ENCODE measurements around the gene GPR132. TPM values are rescaled to one million over a fixed set of nuclear protein-coding genes. Genes with fewer than 3 reads are reported as not detected.
A peak's percentile ranks its signal among the peaks of the same experiment; 100 is the strongest.
"Not testable (repeated sequence)": the region's sequence is repeated elsewhere in the genome, so short reads cannot be mapped to it uniquely, and the experiment has no call there.

Gene GPR132
- total RNA-seq, 2 donors from 2014 or later: 38.2 to 49.6 TPM

DNA sequence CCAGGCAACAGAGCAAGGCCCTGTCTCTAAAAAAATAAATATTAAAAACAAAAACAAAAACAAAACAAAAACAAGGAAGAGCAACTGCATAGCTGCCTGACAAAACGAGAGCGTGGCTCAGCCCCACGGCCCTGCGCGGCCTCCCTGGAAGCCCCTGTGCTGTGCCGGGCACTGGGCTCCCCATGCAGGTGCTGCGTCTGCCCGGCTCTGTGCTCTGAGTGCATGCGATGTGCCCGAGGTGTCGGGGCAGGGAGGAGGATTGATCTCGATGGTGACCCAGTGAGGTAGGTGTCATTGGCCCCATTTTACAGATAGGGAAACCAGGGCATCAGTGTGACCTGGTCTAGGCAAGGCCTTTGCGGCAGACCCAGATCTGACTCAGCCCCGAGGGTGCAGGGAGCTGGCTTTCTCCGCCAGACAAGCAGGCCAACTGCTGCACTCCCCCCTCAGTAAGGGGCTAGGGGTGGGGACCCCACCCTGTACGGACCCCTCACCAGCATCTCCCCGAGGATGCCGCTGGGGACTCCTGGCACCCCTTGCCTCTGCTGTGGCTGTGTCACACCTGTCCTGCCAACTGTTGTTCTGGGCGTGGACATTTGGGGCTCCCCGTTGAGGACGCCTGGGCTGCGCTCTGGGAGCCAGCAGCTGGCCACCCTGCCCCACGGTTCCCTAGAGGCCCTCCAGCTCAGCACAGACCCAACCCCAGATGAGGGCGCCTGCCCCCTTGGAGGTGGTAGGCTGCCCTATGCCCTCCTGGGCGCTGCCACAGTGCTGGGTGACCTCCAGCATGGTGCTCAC, 15.3 kb downstream of the GPR132 start:
- Mint-ChIP-seq H3K27me3 (ENCODE audit: low read depth) (peaks cover 2% of the 10 kb centered on the region), H3K27ac (no peak overlapping the region), H3K9me3 (no peaks in the 10 kb centered on the region), H3K36me3 (ENCODE audit: insufficient read depth in 2 of 2) (peaks cover 10 to 13% of the 10 kb centered on the region in 2 donors), H3K4me3 (no peak overlapping the region), H3K4me1 (ENCODE audit: low read depth) (peaks cover 13% of the 10 kb centered on the region)
- DNase-seq (no peak), ATAC-seq (replicated peaks in 1 of 2) (no peak)

DNA sequence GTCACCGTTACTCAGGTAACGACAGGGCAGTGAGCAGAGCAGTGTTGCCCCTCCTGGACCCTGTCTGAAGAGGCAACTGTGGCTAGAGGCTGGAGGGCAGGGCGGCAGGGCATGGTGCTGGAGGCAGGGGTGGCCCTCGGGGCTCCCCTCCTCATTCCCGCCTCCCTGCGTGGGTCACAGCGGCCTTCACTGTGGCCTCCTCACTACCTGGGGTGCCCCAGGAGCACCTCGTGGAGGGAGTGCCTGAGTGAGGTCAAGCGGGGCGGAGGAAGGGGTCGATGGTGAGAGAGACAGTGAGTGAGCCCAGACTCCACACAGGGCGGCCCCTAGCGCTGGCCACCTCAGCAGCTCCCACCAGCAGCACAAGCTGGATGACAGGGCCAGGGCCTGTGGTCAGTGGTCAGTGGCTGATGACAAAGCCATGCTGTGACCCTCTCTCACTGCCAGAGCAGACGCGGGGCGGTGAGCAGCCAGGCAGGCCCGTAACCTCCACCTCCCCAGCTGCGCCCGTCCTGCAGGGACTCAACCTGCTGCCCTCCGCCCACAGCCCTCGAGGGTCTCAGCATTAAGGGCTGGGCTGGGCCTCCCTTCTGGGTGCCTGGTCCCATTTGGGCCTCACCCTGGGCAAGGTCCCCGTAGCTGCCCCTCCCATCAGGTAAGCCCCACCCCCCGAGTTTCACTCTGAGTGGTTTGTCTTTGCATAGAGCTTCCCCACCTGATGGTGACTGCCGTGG, 17.8 kb downstream of the GPR132 start:
- H3K4me3 Mint-ChIP-seq: no peak overlapping the region
- peaks cover 17% of the 10 kb centered on the region for H3K27me3 Mint-ChIP-seq (ENCODE audit: low read depth)
- peaks cover 21% of the 10 kb centered on the region for H3K4me1 Mint-ChIP-seq (ENCODE audit: low read depth)
- H3K9me3 Mint-ChIP-seq: no peaks in the 10 kb centered on the region
- ATAC-seq (replicated peaks in 1 of 2) (peak; percentile 9 to 10), DNase-seq (peak in 1 of 2 donors; percentile 48)
- peaks cover 7 to 13% of the 10 kb centered on the region in 2 donors for H3K36me3 Mint-ChIP-seq (ENCODE audit: insufficient read depth in 2 of 2)
- H3K27ac Mint-ChIP-seq: no peak overlapping the region

DNA sequence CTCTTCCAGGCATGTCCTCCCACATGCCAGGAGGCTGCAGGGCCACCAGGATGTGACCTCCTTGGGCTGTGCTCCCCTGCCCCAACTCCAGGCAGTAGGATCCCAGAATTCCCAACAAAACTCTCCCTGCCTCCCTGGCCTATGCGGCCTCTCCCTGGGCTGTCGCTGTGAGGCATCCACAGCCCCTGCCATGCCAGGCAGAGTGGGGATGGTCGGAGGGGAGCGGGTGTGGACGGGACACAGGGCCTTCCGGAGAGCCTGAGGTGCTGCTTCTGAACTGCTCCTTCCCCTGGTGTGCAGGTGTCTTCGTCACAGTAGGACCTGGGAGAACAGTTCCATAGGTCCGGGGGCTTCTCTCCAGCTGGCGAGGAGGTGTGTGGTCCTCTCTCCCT, 18.3 kb downstream of the GPR132 start:
- ATAC-seq (replicated peaks in 1 of 2): no peak
- H3K9me3 Mint-ChIP-seq: no peaks in the 10 kb centered on the region
- H3K27me3 Mint-ChIP-seq (ENCODE audit: low read depth): peaks cover 17% of the 10 kb centered on the region
- no peak for DNase-seq
- H3K27ac Mint-ChIP-seq: no peak overlapping the region
- H3K4me3 Mint-ChIP-seq: no peak overlapping the region
- peaks cover 21% of the 10 kb centered on the region for H3K4me1 Mint-ChIP-seq (ENCODE audit: low read depth)
- H3K36me3 Mint-ChIP-seq (ENCODE audit: insufficient read depth in 2 of 2): peaks cover 7 to 13% of the 10 kb centered on the region in 2 donors

DNA sequence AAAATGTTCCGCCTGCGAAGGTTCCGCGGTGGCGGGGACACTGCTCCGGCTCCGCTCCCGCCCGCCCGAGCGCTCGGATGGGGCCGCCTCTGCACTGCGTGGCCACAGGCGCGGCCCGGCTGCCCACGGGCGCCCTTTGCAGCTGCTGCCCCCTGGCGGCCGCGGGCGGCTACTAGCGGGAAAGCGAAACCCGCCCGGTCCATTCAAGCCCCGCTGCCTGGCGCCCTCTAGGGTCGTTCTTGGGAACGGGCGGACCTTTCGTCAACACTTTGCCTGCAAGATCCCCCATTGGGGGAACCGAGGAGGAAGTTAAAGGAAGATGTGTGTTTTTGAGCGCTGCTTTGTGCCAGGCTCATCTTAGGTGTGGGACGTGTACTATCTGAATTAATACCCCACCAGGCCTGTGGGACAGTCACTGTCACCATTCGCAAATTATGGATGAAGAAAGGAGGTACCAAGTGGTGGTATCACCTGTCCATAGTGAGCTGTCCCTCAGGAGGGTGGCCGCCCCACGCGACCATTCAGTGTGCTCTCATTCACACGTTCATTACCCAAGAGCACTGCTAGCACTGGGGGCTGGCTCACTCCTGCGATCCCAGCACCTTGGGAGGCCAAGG, 19.4 kb downstream of the GPR132 start:
- Mint-ChIP-seq H3K27ac (peak overlapping the region; percentile 8), H3K4me1 (ENCODE audit: low read depth) (peaks cover 21% of the 10 kb centered on the region), H3K27me3 (ENCODE audit: low read depth) (peaks cover 17% of the 10 kb centered on the region), H3K9me3 (no peaks in the 10 kb centered on the region), H3K36me3 (ENCODE audit: insufficient read depth in 2 of 2) (peaks cover 0 to 7% of the 10 kb centered on the region in 2 donors), H3K4me3 (peak overlapping the region in 1 of 2 donors; percentile 17)
- DNase-seq (peak; percentile 92 to 97), ATAC-seq (replicated peaks in 1 of 2) (peak; percentile 88)

DNA sequence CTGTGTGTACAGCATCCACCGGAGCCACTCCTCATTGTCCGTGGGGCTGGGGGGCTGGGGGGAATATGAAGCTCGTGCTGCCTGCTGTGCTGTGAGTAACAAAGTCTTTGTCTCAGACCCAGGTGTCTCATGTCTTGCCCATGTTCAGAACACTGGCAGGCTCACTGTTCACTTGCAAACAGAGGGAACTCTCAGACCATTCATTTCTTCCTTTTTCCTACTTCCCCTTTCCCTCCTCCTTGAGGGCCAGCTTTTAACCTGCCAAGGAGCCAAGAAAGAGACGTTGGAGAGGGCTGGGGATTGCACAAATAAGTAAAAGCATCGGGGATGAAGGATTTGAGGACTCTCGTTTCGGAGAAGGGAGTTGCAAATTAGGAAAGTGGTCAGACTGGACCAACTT, 21.6 kb downstream of the GPR132 start:
- H3K27ac Mint-ChIP-seq: peak overlapping the region; percentile 30
- H3K9me3 Mint-ChIP-seq: no peaks in the 10 kb centered on the region
- DNase-seq (no peak), ATAC-seq (replicated peaks in 1 of 2) (no peak)
- no peak overlapping the region for H3K4me3 Mint-ChIP-seq
- peaks cover 17% of the 10 kb centered on the region for H3K27me3 Mint-ChIP-seq (ENCODE audit: low read depth)
- peaks cover 21% of the 10 kb centered on the region for H3K4me1 Mint-ChIP-seq (ENCODE audit: low read depth)
- H3K36me3 Mint-ChIP-seq (ENCODE audit: insufficient read depth in 2 of 2): peaks cover 0 to 3% of the 10 kb centered on the region in 2 donors

DNA sequence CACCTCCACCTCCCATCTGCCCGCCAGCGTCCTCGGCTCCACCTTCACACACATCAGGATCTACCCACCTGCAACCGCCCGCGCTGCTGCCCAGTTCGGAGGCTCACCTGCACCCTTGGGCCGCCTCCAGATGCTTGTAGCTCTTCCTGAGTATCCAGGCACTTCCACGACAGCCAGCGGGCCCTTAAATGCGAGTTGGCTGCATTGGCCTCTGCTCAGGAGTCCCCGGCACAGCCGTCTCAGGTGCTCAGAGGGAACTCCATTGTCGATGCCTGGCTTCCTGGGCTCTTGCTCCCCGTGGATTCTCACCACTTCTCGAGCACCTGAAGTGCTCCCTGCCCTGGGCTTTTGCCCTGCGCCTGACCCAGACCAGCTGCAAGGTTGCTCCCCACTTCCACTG, 22.4 kb downstream of the GPR132 start:
- ATAC-seq (replicated peaks in 1 of 2) (no peak), DNase-seq (no peak)
- H3K36me3 Mint-ChIP-seq (ENCODE audit: insufficient read depth in 2 of 2): no peaks in the 10 kb centered on the region
- H3K4me1 Mint-ChIP-seq (ENCODE audit: low read depth): peaks cover 21% of the 10 kb centered on the region
- no peaks in the 10 kb centered on the region for H3K9me3 Mint-ChIP-seq
- H3K4me3 Mint-ChIP-seq: no peak overlapping the region
- no peak overlapping the region for H3K27ac Mint-ChIP-seq
- peaks cover 17% of the 10 kb centered on the region for H3K27me3 Mint-ChIP-seq (ENCODE audit: low read depth)

DNA sequence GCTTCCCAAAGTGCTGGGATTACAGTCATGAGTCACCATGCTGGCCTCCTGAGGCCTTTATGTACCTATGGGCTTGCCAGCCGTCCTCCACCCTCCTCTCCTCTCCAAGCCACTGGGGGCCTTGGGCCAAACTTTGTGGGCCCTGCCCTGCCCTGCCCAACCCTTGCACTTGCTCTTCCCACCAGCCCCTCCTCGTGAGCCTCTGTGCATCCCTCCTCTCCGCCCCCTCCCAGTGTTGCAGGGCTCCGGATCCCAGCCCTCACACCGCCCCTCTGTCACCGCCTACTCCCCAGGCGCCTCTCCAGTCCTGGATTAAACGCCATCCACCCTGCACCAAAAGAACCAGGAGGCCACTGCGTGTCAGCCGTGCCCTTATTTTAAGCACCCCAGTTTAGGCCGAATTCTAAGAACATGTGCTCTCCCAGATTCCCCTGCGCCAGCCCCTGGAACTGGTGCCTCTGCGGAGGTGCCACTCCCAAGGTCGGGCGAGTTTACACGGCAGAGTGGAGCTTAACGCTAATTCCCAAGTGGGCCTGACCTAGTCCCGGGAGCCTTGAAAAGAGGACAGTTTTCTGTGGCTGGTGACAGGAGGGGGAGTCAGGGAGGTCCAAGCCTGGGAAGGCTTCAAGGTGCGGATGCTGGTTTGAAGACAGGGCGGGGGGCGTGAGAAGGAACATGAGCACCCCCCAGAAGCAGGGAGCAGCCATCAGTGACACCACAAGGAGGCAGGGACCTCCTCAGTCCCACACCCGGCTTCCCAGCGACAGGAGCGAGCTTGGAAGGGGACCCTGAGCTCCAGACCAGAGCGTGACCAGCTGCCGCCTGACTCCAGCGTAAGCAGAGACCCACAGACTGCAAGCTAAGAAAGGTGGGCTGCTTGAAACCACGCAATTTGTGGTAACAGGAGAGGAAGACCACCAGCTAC, 23.1 kb downstream of the GPR132 start:
- Mint-ChIP-seq H3K4me3 (no peak overlapping the region), H3K4me1 (ENCODE audit: low read depth) (peaks cover 21% of the 10 kb centered on the region), H3K27ac (no peak overlapping the region), H3K36me3 (ENCODE audit: insufficient read depth in 2 of 2) (no peaks in the 10 kb centered on the region), H3K27me3 (ENCODE audit: low read depth) (peaks cover 17% of the 10 kb centered on the region), H3K9me3 (no peaks in the 10 kb centered on the region)
- no peak for ATAC-seq (replicated peaks in 1 of 2)
- no peak for DNase-seq

DNA sequence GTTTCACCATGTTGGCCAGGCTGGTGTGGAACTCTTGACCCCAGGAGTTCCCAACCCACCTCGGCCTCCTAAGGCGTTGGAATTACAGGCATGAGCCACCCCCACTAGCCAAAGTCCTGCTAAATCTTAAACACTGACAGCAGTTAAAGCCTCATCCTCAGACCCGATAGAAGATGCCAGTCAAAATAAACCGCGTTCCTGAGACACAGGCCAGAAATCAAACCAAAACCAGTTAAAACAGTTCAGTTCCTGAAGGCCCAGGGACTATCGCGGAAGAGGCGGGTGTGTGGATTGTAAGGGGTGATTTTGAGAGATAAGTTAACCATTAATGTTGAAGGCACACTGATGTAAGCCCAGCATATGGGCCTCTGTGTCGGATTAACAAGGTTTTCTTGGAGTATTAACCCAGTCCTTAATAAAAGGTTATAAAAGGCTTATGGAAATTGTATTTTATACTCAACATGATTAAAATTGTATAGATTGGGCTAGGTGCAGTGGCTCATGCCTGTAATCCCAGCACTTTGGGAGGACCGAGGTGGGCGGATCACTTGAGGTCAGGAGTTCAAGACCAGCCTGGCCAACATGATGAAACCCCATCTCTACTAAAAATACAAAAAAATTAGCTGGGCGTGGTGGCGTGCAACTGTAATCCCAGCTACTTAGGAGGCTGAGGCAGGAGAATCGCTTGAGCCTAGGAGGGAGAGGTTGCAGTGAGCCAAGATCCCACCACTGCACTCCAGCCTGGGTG, 25.6 kb downstream of the GPR132 start:
- ATAC-seq (replicated peaks in 1 of 2) (no peak), DNase-seq (no peak)
- H3K27ac Mint-ChIP-seq: no peak overlapping the region
- peaks cover 12% of the 10 kb centered on the region for H3K27me3 Mint-ChIP-seq (ENCODE audit: low read depth)
- H3K36me3 Mint-ChIP-seq (ENCODE audit: insufficient read depth in 2 of 2): no peaks in the 10 kb centered on the region
- H3K4me3 Mint-ChIP-seq: no peak overlapping the region
- H3K4me1 Mint-ChIP-seq (ENCODE audit: low read depth): peaks cover 5% of the 10 kb centered on the region
- no peaks in the 10 kb centered on the region for H3K9me3 Mint-ChIP-seq

DNA sequence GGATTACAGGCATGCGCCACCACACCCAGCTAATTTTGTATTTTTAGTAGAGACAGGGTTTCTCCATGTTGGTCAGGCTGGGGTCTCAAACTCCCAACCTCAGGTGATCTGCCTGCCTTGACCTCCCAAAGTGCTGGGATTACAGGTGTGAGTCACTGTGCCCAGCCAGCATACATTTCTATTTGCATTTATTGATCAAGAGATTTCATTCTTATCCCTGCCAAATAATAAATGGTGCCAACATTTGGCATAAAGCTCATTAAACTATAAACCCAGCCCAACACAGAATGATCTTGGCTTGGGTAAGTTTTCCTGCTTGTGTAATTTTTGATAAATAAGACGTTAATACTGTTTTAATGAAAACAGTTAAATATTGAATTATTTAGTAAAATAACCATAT, 29.6 kb downstream of the GPR132 start:
- not testable (repeated sequence) for H3K9me3 Mint-ChIP-seq; H3K27me3 Mint-ChIP-seq (ENCODE audit: low read depth); ATAC-seq (replicated peaks in 1 of 2); H3K27ac Mint-ChIP-seq; H3K36me3 Mint-ChIP-seq (ENCODE audit: insufficient read depth in 2 of 2); DNase-seq; H3K4me3 Mint-ChIP-seq
- H3K4me1 Mint-ChIP-seq (ENCODE audit: low read depth): peaks cover 14% of the 10 kb centered on the region

DNA sequence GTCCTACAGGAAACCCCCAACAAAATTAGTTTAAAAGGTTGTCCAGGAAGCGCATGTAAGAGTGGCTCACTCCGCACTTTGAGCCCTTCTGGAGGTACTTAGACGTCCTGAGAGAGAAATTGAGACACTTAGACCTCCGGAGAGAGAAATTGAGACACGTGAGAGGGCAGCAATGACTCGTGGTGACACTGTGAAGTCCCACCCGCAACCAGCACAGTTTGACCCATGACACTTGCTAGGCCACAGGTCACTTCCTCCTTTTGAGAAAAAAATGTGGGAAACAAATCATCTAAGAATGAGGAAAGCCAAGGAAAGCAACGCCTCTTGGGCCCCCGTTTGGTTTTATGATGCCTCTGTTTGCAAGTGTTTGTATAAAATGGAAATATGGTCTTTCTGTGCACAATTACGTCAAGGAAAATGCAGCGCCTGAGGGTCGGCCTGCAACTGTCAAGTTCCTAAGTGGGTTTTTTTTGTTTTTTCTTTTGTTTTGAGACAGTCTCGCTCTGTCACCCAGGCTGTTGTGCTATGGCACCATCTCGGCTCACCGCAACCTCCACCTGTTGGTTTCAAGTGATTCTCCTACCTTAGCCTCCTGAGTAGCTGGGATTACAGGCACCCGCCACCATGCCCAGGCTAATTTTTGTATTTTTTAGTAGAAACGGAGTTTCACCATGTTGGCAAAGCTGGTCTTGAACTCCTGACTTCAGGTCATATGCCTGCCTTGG, 30.8 kb downstream of the GPR132 start:
- no peak for ATAC-seq (replicated peaks in 1 of 2)
- Mint-ChIP-seq H3K4me3 (no peak overlapping the region), H3K9me3 (peaks cover 0 to 2% of the 10 kb centered on the region in 2 donors), H3K36me3 (ENCODE audit: insufficient read depth in 2 of 2) (peaks cover 2% of the 10 kb centered on the region in 2 donors), H3K4me1 (ENCODE audit: low read depth) (peaks cover 14% of the 10 kb centered on the region), H3K27me3 (ENCODE audit: low read depth) (peaks cover 10% of the 10 kb centered on the region), H3K27ac (no peak overlapping the region)
- no peak for DNase-seq

DNA sequence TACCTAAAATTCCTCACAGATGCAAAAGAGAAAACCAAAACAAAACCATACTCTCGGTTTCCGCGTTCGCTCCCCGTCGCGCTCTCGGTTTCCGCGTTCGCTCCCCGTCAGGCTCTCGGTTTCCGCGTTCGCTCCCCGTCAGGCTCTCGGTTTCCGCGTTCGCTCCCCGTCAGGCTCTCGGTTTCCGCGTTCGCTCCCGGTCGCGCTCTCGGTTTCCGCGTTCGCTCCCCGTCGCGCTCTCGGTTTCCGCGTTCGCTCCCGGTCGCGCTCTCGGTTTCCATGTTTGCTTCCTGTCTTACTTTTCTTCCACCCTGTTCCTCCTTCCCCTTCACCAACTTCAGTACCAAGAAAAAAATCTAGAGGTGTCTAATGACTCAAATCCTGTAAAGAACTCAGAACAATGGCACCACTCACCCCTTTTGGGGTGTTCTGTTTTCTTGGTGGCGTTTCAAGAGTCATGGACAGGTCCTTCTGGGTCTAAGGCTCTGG, 31.8 kb downstream of the GPR132 start:
- H3K27me3 Mint-ChIP-seq (ENCODE audit: low read depth); H3K36me3 Mint-ChIP-seq (ENCODE audit: insufficient read depth in 2 of 2); DNase-seq; H3K9me3 Mint-ChIP-seq: not testable (repeated sequence)
- Mint-ChIP-seq H3K4me3 (peak overlapping the region; percentile 74 to 81), H3K4me1 (ENCODE audit: low read depth) (peaks cover 14% of the 10 kb centered on the region), H3K27ac (peak overlapping the region; percentile 11)
- peak in 1 of 2 donors; percentile 44 for ATAC-seq (replicated peaks in 1 of 2)
